ENCODE results near the gene CNTN2.

Gene CNTN2

DNA sequence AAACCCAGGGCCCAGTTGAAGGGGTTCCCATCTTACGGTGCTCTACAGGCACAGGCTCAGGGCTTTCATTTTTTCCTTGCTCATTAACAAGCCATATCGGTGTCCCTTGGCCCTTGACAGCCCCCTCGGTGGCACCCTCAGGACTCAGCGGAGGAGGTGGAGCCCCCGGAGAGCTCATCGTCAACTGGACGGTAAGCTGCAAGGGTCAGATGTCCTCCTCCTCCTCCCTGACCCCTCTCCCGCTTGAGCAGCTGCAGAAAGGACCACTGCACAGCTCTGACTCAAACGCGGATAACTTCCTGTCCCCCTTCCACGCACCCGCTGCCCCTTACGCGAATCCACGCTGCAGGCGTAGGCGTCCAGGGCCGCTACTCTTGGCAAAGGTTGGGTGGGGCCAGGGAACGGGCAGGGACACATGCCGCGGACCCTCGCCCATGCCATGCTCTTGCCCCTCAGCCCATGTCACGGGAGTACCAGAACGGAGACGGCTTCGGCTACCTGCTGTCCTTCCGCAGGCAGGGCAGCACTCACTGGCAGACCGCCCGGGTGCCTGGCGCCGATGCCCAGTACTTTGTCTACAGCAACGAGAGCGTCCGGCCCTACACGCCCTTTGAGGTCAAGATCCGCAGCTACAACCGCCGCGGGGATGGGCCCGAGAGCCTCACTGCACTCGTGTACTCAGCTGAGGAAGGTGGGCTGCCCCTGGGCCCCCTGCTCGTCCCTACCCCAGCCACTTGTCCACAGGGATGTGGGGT lies 26.5 kb downstream of the CNTN2 start:
- H3K4me3 ChIP-seq (ENCODE audit: low read depth, low read length): no peak overlapping the region
- TF ChIP-seq, protein P1, sequence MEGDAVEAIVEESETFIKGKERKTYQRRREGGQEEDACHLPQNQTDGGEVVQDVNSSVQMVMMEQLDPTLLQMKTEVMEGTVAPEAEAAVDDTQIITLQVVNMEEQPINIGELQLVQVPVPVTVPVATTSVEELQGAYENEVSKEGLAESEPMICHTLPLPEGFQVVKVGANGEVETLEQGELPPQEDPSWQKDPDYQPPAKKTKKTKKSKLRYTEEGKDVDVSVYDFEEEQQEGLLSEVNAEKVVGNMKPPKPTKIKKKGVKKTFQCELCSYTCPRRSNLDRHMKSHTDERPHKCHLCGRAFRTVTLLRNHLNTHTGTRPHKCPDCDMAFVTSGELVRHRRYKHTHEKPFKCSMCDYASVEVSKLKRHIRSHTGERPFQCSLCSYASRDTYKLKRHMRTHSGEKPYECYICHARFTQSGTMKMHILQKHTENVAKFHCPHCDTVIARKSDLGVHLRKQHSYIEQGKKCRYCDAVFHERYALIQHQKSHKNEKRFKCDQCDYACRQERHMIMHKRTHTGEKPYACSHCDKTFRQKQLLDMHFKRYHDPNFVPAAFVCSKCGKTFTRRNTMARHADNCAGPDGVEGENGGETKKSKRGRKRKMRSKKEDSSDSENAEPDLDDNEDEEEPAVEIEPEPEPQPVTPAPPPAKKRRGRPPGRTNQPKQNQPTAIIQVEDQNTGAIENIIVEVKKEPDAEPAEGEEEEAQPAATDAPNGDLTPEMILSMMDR (IDR thresholded peaks at IDR 0.05; ENCODE audit: borderline replicate concordance, insufficient read depth, low read depth, low read length): no peak

- H3K4me3 ChIP-seq (ENCODE audit: low read depth, low read length): no peak overlapping the region
- TF ChIP-seq, protein P1 (IDR thresholded peaks at IDR 0.05; ENCODE audit: borderline replicate concordance, insufficient read depth, low read depth, low read length): no peak
Observed at GRCh38 chr1:205071028-205071409, 28.0 kb downstream of the CNTN2 start.

DNA sequence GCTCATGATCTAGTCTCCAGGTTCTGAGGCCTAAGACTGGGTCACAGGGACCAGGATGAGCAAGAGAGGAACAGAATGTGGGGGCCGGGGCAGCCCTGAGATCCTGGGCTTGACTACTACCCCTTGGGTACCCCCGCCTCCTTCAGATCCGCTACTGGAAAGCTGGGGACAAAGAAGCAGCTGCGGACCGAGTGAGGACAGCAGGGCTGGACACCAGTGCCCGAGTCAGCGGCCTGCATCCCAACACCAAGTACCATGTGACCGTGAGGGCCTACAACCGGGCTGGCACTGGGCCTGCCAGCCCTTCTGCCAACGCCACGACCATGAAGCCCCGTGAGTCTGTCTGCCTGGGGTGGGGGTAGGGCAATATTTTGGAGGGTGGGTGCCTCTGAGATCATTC lies 28.8 kb downstream of the CNTN2 start:
- no peak overlapping the region for H3K4me3 ChIP-seq (ENCODE audit: low read depth, low read length)
- TF ChIP-seq, protein P1 (IDR thresholded peaks at IDR 0.05; ENCODE audit: borderline replicate concordance, insufficient read depth, low read depth, low read length): no peak

DNA sequence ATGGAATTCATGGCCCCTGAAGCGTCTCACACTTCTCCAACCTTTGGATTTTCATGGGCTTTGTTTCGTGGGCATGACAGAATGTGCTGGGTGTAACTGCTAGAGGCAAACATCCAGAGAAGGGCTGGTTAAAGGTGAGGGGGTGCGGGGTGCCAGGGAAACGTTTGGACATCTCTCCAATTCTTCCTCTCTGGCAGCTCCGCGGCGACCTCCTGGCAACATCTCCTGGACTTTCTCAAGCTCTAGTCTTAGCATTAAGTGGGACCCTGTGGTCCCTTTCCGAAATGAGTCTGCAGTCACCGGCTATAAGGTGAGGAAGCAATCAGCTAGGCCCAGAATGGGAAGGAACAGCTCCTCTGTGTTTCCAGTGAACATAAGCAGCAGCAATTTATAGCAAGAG lies 29.3 kb downstream of the CNTN2 start:
- no peak overlapping the region for H3K4me3 ChIP-seq (ENCODE audit: low read depth, low read length)

GRCh38 chr1:205072881-205073280 lies 29.9 kb downstream of the CNTN2 start:
- TF ChIP-seq, protein P1 (IDR thresholded peaks at IDR 0.05; ENCODE audit: borderline replicate concordance, insufficient read depth, low read depth, low read length): no peak
- H3K4me3 ChIP-seq (ENCODE audit: low read depth, low read length): no peak overlapping the region

More for the DNA sequence above, 29.3 kb downstream of the CNTN2 start:
- TF ChIP-seq, protein P1 (IDR thresholded peaks at IDR 0.05; ENCODE audit: borderline replicate concordance, insufficient read depth, low read depth, low read length): no peak

DNA sequence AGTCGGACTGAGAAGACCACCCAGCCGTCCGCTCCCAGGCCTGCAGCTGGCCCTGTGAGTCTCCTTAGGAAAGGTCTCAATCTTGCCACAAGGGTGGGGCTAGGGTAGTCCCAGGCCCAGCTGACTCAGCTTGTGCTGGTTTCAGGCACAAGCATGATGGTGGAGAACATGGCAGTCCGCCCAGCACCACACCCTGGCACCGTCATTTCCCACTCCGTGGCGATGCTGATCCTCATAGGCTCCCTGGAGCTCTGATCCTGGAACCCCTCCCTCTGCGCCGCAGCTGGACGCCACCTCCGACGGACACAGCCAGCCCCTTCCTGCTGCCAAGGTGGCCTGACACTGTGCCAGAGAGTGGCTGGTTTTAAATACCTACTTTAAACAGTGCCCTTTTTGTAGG lies 30.5 kb downstream of the CNTN2 start:
- TF ChIP-seq, protein P1 (IDR thresholded peaks at IDR 0.05; ENCODE audit: borderline replicate concordance, insufficient read depth, low read depth, low read length): no peak
- no peak overlapping the region for H3K4me3 ChIP-seq (ENCODE audit: low read depth, low read length)

DNA sequence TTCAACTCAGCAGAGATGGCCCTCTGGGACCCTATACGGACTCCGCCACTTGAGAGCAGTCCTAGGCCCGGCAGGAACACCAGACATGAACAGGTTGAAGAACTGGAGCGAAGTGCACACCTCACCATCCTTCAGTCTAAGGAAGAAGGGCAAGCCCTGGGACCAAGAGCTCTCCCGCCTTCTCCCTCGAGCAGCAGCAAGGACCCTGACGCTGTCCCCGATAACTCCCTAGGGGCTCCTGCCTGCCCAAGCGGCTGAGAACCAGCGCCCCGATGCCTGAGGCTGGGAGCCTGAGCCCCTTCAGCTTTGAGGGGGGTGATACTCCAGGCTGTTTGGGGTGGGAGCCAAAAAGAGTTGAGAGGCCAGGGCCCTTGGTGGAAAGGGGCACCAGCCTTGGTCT lies 31.1 kb downstream of the CNTN2 start:
- TF ChIP-seq, protein P1 (IDR thresholded peaks at IDR 0.05; ENCODE audit: borderline replicate concordance, insufficient read depth, low read depth, low read length): no peak

More for the DNA sequence above, 31.1 kb downstream of the CNTN2 start:
- H3K4me3 ChIP-seq (ENCODE audit: low read depth, low read length): no peak overlapping the region

Measured in GM12875 (cell line).